Fibroblast of lung (primary cell): ENCODE measurements around the gene TGM5. TPM values are rescaled to one million over a fixed set of nuclear protein-coding genes. Genes with fewer than 3 reads are reported as not detected.

Source experiments
- DNase-seq, 2 donors: peaks; one replicate each; pipeline versions ENCODE4 v3.0.0 to v3.0.0-alpha.2; 2010; ENCODE audit warnings: low read depth in 2 of 2
- H2AFZ ChIP-seq: 2 replicates; pipeline ENCODE4 v1.5.1; 2012; ENCODE audit warnings: low read length, control low read depth, inconsistent platforms
- H3K27ac ChIP-seq: 2 replicates; pipeline ENCODE4 v1.5.1; 2011; ENCODE audit warnings: low read length, control low read depth; ENCODE audit not compliant: insufficient read depth
- H3K27me3 ChIP-seq: 2 replicates; pipeline ENCODE4 v1.5.1; 2011; ENCODE audit warnings: mild to moderate bottlenecking, low read length; ENCODE audit not compliant: control insufficient read depth, insufficient read depth
- H3K36me3 ChIP-seq: 2 replicates; pipeline ENCODE4 v1.5.1; 2011; ENCODE audit warnings: low read length; ENCODE audit not compliant: control insufficient read depth, insufficient read depth
- H3K4me1 ChIP-seq: 2 replicates; pipeline ENCODE4 v1.5.1; 2011; ENCODE audit warnings: low read length; ENCODE audit not compliant: control insufficient read depth, insufficient read depth; ENCODE audit errors: extremely low read depth
- H3K4me2 ChIP-seq: 2 replicates; pipeline ENCODE4 v1.5.1; 2011; ENCODE audit warnings: low read length, control low read depth; ENCODE audit not compliant: insufficient read depth; ENCODE audit errors: extremely low read depth
- H3K4me3 ChIP-seq, 4 experiments: fragments of 200-600 bp in 1 of 4; sonication (generic) in 1 of 4; replicated peaks in 1 of 4; 2 replicates each; pipeline ENCODE4 v1.5.1; 2011 to 2016; ENCODE audit warnings: low read length in 4 of 4, low read depth in 3 of 4, mild to moderate bottlenecking in 3 of 4, control low read depth in 2 of 4, inconsistent platforms in 1 of 4, mixed read lengths in 1 of 4; ENCODE audit not compliant: insufficient read depth in 1 of 4; ENCODE audit errors: control extremely low read depth in 1 of 4
- H3K79me2 ChIP-seq: 2 replicates; pipeline ENCODE4 v1.5.1; 2012; ENCODE audit warnings: mild to moderate bottlenecking, low read length, inconsistent platforms; ENCODE audit not compliant: control insufficient read depth, insufficient read depth
- H3K9ac ChIP-seq: 2 replicates; pipeline ENCODE4 v1.5.1; 2011; ENCODE audit warnings: mild to moderate bottlenecking, low read length, control low read depth; ENCODE audit not compliant: insufficient read depth
- H3K9me3 ChIP-seq: 2 replicates; pipeline ENCODE4 v1.5.1; 2012; ENCODE audit warnings: low read depth, low read length; ENCODE audit not compliant: control insufficient read depth, insufficient read depth
- H4K20me1 ChIP-seq: 2 replicates; pipeline ENCODE4 v1.5.1; 2011; ENCODE audit warnings: low read length; ENCODE audit not compliant: control insufficient read depth, insufficient read depth; ENCODE audit errors: extremely low read depth
- EZH2 ChIP-seq: IDR thresholded peaks from 2 replicates; pipeline ENCODE4 v1.5.1; 2012; ENCODE audit warnings: low read length, control low read depth, mild to moderate bottlenecking; ENCODE audit errors: missing control alignments
- polyA plus RNA-seq, 2 donors: library from polyadenylated mRNA; depleted of rRNA in 1 of 2; stranded (reverse) in 1 of 2; unstranded in 1 of 2; fragments of >200 nt; gene quantifications; 2 replicates each; pipeline ENCODE4 v1.2.1, GENCODE V29; 2011 to 2012; ENCODE audit warnings: missing spikeins in 1 of 2
- total RNA-seq: library from RNA; depleted of rRNA; stranded (reverse); fragments of >200 nt; gene quantifications from 2 replicates; pipeline ENCODE4 v1.2.1, GENCODE V29; 2014
- TF ChIP-seq, protein P1 (sequence below), 2 donors: IDR thresholded peaks in 1 of 2; conservative IDR thresholded peaks in 1 of 2; 1 replicate in 1 of 2; 2 replicates in 1 of 2; pipeline ENCODE4 v1.5.1; 2011 to 2012; ENCODE audit warnings: low read length in 2 of 2, control low read depth in 1 of 2, inconsistent platforms in 1 of 2, low read depth in 1 of 2, mild to moderate bottlenecking in 1 of 2

TGM5 gene
- total and polyA plus RNA-seq, 2 donors (not counting 1 experiment from before 2014, with no cell fraction given) = under 0.01 to 0.03 TPM

DNA sequence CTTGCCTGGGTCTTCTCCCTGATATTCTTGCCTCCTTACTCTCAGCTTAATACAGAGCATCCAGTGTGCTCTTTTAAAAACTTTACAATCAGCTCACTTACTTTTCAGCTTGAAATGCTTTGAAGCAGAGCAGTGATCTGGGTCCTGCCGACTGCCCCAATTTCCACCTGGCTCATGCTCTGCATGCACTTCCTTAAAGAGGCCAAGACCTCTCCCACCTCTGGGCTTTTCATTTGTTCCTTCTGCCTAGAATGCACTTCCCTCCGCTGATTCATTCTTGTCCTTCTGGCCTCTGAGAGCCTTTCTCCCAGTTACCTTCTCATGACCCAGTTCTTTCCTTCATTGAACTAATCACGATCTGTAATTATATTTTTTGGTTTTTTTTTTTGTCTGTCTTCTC lies 83.5 kb downstream of the TGM5 start:
- H3K4me3 ChIP-seq = no peak overlapping the region
- peaks cover 7% of the 10 kb centered on the region for H3K79me2 ChIP-seq
- no peaks in the 10 kb centered on the region for H3K36me3 ChIP-seq
- H2AFZ ChIP-seq = no peak overlapping the region
- no peak overlapping the region for H3K27ac ChIP-seq
- no peaks in the 10 kb centered on the region for H3K9me3 ChIP-seq
- TF ChIP-seq EZH2 = no peak
- TF ChIP-seq, protein P1, sequence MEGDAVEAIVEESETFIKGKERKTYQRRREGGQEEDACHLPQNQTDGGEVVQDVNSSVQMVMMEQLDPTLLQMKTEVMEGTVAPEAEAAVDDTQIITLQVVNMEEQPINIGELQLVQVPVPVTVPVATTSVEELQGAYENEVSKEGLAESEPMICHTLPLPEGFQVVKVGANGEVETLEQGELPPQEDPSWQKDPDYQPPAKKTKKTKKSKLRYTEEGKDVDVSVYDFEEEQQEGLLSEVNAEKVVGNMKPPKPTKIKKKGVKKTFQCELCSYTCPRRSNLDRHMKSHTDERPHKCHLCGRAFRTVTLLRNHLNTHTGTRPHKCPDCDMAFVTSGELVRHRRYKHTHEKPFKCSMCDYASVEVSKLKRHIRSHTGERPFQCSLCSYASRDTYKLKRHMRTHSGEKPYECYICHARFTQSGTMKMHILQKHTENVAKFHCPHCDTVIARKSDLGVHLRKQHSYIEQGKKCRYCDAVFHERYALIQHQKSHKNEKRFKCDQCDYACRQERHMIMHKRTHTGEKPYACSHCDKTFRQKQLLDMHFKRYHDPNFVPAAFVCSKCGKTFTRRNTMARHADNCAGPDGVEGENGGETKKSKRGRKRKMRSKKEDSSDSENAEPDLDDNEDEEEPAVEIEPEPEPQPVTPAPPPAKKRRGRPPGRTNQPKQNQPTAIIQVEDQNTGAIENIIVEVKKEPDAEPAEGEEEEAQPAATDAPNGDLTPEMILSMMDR (conservative IDR thresholded peaks at IDR 0.05 in 1 of 2, IDR thresholded peaks at IDR 0.05 in 1 of 2; ENCODE audit: low read depth in 1 of 2, low read length in 2 of 2) = no peak
- H4K20me1 ChIP-seq = no peaks in the 10 kb centered on the region
- no peaks in the 10 kb centered on the region for H3K27me3 ChIP-seq
- DNase-seq = no peak
- no peak overlapping the region for H3K4me2 ChIP-seq
- no peak overlapping the region for H3K9ac ChIP-seq
- H3K4me1 ChIP-seq = no peaks in the 10 kb centered on the region

Other genes starting within 250 kb of the TGM5 start
- 32.6 and 45.6 TPM in 2 replicates for gene UBR1, start 160.9 kb downstream of the TGM5 start, total RNA-seq
- gene UBR1, start 160.9 kb downstream of the TGM5 start, polyA plus RNA-seq = 14.0 and 18.2 TPM in 2 replicates
- 11.8 and 20.8 TPM in 2 replicates for gene TMEM62, start 133.3 kb downstream of the TGM5 start, total RNA-seq
- 8.0 and 10.7 TPM in 2 replicates for gene TMEM62, start 133.3 kb downstream of the TGM5 start, polyA plus RNA-seq
- gene CCNDBP1, start 81.5 kb downstream of the TGM5 start, total RNA-seq = 48.0 and 78.4 TPM in 2 replicates
- 80.2 and 101 TPM in 2 replicates for gene CCNDBP1, start 81.5 kb downstream of the TGM5 start, polyA plus RNA-seq
- gene EPB42, start 45.9 kb downstream of the TGM5 start, total RNA-seq = not detected in 2 replicates
- not detected in 2 replicates for gene EPB42, start 45.9 kb downstream of the TGM5 start, polyA plus RNA-seq
- not detected in 2 replicates for gene TGM7, start 35.3 kb upstream of the TGM5 start, total RNA-seq
- gene TGM7, start 35.3 kb upstream of the TGM5 start, polyA plus RNA-seq = not detected in 2 replicates
- 4.8 and 7.2 TPM in 2 replicates for gene LCMT2, start 63.6 kb upstream of the TGM5 start, total RNA-seq
- 12.5 and 14.9 TPM in 2 replicates for gene LCMT2, start 63.6 kb upstream of the TGM5 start, polyA plus RNA-seq
- 29.8 and 31.9 TPM in 2 replicates for gene ZSCAN29, start 104.1 kb upstream of the TGM5 start, total RNA-seq
- 6.2 and 6.5 TPM in 2 replicates for gene ZSCAN29, start 104.1 kb upstream of the TGM5 start, polyA plus RNA-seq
- gene TUBGCP4, start 104.2 kb upstream of the TGM5 start, total RNA-seq = 10.5 and 17.2 TPM in 2 replicates
- 8.3 and 10.4 TPM in 2 replicates for gene TUBGCP4, start 104.2 kb upstream of the TGM5 start, polyA plus RNA-seq
- gene TP53BP1, start 226.2 kb upstream of the TGM5 start, total RNA-seq = 79.9 and 132 TPM in 2 replicates
- 38.8 and 39.8 TPM in 2 replicates for gene TP53BP1, start 226.2 kb upstream of the TGM5 start, polyA plus RNA-seq